ENCODE measurements around the gene MUC4.
A peak's percentile ranks its signal among the peaks of the same experiment; 100 is the strongest.

Gene MUC4

GRCh38 chr3:195855471-195856409 is 44.0 kb upstream of the MUC4 start:
- TF ChIP-seq, protein P1, sequence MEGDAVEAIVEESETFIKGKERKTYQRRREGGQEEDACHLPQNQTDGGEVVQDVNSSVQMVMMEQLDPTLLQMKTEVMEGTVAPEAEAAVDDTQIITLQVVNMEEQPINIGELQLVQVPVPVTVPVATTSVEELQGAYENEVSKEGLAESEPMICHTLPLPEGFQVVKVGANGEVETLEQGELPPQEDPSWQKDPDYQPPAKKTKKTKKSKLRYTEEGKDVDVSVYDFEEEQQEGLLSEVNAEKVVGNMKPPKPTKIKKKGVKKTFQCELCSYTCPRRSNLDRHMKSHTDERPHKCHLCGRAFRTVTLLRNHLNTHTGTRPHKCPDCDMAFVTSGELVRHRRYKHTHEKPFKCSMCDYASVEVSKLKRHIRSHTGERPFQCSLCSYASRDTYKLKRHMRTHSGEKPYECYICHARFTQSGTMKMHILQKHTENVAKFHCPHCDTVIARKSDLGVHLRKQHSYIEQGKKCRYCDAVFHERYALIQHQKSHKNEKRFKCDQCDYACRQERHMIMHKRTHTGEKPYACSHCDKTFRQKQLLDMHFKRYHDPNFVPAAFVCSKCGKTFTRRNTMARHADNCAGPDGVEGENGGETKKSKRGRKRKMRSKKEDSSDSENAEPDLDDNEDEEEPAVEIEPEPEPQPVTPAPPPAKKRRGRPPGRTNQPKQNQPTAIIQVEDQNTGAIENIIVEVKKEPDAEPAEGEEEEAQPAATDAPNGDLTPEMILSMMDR (IDR thresholded peaks at IDR 0.05; ENCODE audit: low read depth, low read length, missing control alignments), result peak; percentile 3
- no peak for DNase-seq (ENCODE audit: low read depth)
- no peak overlapping the region for H3K4me3 ChIP-seq (ENCODE audit: low read depth, low read length)
- in situ Hi-C loops (cut with HindIII; ENCODE audit: low sequenced_read_pairs), result no loop called here

GRCh38 chr3:195854628-195855294 is 43.0 kb upstream of the MUC4 start:
- TF ChIP-seq, protein P1 (IDR thresholded peaks at IDR 0.05; ENCODE audit: low read depth, low read length, missing control alignments), result no peak
- in situ Hi-C loops (cut with HindIII; ENCODE audit: low sequenced_read_pairs), result no loop called here
- no peak overlapping the region for H3K4me3 ChIP-seq (ENCODE audit: low read depth, low read length)
- DNase-seq (ENCODE audit: low read depth), result no peak

GRCh38 chr3:195853996-195854395 is 42.3 kb upstream of the MUC4 start:
- in situ Hi-C loops (cut with HindIII; ENCODE audit: low sequenced_read_pairs), result no loop called here
- no peak overlapping the region for H3K4me3 ChIP-seq (ENCODE audit: low read depth, low read length)
- TF ChIP-seq, protein P1 (IDR thresholded peaks at IDR 0.05; ENCODE audit: low read depth, low read length, missing control alignments), result no peak
- DNase-seq (ENCODE audit: low read depth), result no peak

DNA sequence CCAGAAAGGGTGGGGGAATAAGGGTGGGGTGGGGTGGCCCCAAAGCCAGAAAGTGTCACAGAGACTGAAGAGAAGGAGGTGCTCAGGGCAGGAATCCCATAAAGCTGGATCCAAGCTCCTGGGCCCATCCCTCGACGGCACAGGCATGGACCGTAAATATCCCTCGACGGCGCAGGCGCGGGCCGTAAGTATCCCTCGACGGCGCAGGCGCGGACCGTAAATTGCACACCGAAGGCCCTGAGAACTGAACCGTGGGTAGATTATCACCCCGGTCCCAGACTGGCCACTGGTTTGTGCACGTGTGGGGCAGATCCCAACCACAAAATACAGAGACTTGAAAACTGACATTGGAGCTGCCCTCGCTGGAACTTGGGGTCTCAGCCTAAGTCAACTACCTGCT is 41.3 kb upstream of the MUC4 start:
- TF ChIP-seq, protein P1 (IDR thresholded peaks at IDR 0.05; ENCODE audit: low read depth, low read length, missing control alignments), result no peak
- in situ Hi-C loops (cut with HindIII; ENCODE audit: low sequenced_read_pairs), result no loop called here
- DNase-seq (ENCODE audit: low read depth), result no peak
- H3K4me3 ChIP-seq (ENCODE audit: low read depth, low read length), result no peak overlapping the region

- DNase-seq (ENCODE audit: low read depth), result peak; percentile 86
- TF ChIP-seq, protein P1 (IDR thresholded peaks at IDR 0.05; ENCODE audit: low read depth, low read length, missing control alignments), result peak; percentile 100
- in situ Hi-C loops (cut with HindIII; ENCODE audit: low sequenced_read_pairs), result no loop called here
- no peak overlapping the region for H3K4me3 ChIP-seq (ENCODE audit: low read depth, low read length)
These were observed 39.3 kb upstream of the MUC4 start for GRCh38 chr3:195850857-195851543.

DNA sequence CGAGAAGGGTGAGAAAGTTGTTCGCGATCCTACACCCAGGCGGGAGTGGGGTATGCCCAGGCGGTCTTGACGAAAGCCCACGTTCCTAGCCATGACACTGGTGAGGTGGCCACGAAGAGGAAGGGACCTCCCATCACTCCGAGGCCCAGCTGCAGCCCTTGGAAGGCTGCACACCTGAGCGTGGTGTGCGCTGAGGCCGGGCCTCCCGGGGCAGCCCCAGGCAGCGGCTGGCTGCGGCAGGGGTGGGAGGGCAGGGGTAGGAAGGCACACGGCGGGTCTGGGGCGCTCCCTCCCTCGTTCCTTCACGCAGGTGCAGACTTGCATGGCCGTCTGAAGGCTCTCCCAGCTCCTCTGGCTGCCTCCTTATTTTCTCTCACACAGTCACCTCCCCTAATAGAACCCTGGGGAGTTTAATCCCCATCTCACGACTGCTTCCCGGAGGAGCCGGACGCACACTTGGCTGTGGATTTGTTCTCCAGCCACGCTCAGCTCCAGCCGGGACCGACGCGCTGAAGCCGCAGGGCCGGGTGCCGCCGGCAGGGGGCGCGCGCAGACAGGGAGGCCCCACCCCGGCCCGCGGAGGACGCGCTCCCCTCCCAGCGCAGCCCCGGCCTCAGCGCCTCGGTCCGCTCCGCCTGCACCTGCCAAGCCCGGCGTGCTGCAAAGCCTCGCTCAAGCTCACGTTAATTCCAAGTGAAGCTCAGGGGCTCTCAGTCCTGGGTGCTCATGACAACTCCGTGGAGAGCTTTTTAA is 37.8 kb upstream of the MUC4 start:
- no peak overlapping the region for H3K4me3 ChIP-seq (ENCODE audit: low read depth, low read length)
- in situ Hi-C loops (cut with HindIII; ENCODE audit: low sequenced_read_pairs), result no loop called here
- no peak for DNase-seq (ENCODE audit: low read depth)
- TF ChIP-seq, protein P1 (IDR thresholded peaks at IDR 0.05; ENCODE audit: low read depth, low read length, missing control alignments), result no peak
